ENCODE data around the gene GPAT3.
"Not testable (repeated sequence)": the region's sequence is repeated elsewhere in the genome, so short reads cannot be mapped to it uniquely, and the experiment has no call there.

The GPAT3 gene

GRCh38 chr4:83604321-83604720, 68.4 kb downstream of the GPAT3 start:
- DNase-seq (ENCODE audit: low spot score) = no peak

DNA sequence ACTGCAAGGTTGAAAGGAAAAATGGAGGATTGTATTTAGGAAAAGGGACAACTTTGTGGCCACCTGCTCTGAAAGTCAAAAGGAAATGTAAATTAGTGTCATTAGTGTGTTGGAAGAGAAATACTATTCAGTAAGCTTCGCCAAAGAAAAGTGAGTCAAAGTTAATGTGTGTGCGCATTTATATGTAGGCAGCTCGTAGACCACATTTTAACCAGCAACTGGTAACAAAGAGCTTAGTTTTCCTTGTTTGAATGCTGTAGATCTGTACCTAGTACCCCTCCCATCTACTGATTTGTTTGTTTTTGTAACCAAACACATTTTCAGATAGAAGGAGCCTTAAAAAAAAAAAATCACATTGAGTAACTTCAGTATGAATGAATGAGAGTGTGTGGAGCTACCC, 69.3 kb downstream of the GPAT3 start:
- DNase-seq (ENCODE audit: low spot score) = no peak

DNA sequence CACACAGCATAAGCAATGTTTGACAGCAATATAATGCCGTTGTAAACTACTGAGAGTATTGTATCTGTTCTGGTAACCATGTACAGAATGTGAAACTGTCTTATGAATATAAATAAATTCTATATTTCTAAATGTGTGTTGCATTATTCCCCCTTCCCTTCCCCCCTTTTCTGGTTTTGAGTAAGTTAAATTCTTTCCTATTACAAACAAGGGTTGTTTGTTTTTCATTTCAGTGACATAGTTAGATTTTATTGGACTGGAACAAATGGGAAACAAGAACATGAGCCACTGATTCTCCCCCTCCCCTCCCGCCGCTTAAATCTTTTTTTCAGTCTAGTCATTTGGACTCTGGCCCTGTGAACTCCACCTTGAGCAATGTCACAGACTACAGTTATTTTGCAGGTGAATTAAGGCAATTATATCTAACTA, 69.8 kb downstream of the GPAT3 start:
- no peak for DNase-seq (ENCODE audit: low spot score)

GRCh38 chr4:83606460-83606859, 70.6 kb downstream of the GPAT3 start:
- no peak for DNase-seq (ENCODE audit: low spot score)

DNA sequence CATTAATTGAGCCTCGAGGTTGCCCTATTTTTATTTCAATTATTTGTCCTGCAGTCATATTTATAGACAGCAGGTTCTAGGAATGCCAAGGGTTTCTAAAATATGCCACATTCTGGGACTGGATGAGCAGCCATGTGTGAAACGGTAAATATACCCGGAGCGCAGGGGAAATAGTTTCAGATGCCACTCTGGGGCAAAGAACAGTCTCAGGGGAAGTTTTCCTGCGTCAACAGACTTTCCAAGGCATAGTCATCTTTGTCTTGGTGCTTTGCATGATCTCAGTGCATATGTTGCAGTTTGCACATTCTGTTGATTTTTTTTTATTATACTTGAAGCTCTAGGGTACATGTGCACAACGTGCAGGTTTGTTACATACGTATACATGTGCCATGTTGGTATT, 71.0 kb downstream of the GPAT3 start:
- DNase-seq (ENCODE audit: low spot score) = no peak

DNA sequence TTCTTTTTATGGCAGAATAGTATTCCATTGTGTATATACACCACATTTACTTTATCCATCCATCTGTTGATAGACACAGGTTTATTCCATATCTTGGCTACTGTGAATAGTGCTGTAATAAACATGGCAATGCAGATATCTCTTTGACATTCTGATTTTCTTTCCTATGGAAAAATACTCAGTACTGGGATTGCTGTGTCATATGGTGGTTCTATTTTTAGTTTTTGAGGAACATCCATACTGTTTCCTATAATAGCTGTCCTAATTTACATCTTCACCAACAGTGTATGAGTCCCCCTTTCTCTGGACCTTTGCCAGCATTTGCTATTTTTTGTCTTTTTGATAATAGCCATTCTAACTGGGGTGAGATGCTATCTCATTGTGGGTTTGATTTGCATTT, 73.5 kb downstream of the GPAT3 start:
- no peak for DNase-seq (ENCODE audit: low spot score)

- DNase-seq (ENCODE audit: low spot score) = no peak
Observed at GRCh38 chr4:83610729-83611128, 74.8 kb downstream of the GPAT3 start.

GRCh38 chr4:83613023-83613422, 77.1 kb downstream of the GPAT3 start:
- DNase-seq (ENCODE audit: low spot score) = no peak

DNA sequence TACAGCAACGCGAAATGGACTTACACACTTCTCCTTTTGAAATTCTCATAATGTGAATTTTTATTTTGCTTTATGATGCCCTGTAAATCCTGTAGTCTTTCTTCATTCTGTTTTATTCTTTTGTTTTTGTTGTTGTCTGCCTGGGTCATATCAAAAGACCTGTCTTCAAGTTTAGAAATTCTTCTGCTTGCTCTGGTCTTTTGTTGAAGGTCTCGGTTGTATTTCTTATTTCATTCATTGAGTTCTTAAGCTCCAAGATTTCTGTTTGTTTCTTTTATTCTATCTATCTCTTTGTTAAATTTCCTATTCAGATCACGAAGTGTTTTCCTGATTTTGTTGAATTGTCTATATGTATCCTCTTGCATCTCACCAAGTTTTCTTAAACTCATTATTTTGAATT, 78.1 kb downstream of the GPAT3 start:
- DNase-seq (ENCODE audit: low spot score) = no peak

GRCh38 chr4:83616252-83616651, 80.3 kb downstream of the GPAT3 start:
- no peak for DNase-seq (ENCODE audit: low spot score)

DNA sequence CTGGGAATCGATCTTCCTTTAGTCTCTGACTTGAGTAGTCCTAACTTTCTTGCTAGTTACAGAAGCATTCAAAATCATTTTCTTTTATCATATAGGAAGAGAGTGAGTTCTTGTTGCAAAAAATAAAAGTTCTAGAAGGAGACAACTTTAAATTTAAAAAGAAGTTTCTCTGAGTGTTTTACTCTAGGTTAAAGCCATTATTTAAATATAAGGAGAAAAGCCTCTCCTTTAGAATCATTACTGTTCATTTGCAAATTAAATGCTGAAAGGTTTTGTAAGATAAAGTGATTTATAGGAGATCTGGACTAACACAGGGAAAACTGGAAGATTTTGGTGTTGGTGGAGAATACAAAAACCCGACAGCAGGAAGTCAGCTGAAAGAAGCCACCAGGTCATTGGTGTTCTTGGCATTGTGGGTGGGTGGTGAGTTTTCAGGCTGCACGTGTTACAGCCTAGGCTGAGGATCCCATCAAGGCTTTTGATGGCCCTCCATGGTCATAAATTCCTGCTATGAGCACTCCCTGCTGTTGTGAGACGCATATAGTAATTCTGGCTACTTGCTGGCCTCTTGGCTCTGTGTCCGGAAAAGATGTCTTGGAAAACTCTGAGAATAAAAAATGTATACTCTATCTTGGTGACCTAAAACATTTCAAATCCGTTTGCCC, 81.6 kb downstream of the GPAT3 start:
- no peak for DNase-seq (ENCODE audit: low spot score)

- peak; percentile 77 for DNase-seq (ENCODE audit: low spot score)
Observed at GRCh38 chr4:83618431-83618830, 82.5 kb downstream of the GPAT3 start.

DNA sequence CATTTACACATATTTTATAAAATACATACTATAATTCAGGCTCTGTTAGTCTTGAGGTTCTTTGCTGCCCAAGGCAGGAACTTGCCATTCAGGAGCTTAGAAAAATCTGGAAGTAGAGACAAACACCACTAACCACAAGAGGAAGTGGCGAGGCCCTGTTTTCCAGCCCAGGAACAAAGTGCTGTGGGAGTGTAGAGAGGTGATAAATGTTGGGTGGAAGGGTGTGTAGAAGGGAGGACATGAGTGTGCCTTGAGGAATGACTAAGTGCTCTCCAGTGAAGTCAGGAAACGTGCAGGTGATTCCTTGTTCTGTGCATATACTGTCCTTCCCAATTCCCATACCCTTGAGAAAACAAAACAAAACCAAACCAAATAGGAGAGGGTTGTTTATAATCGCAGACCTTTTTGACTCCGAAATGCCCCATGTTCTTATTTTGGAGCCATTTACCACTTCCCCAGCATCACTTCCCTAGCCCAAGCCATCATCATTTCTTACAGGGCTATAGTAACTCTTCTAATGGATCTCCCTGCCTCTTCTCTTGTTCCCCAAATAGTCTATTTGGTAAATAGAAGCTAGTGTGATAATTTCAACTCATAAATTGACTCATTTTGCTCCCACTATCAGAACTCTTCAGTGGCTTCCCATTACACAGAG, 83.2 kb downstream of the GPAT3 start:
- DNase-seq (ENCODE audit: low spot score) = no peak

- DNase-seq (ENCODE audit: low spot score) = not testable (repeated sequence)
Observed at GRCh38 chr4:83622127-83622526, 86.2 kb downstream of the GPAT3 start.

DNA sequence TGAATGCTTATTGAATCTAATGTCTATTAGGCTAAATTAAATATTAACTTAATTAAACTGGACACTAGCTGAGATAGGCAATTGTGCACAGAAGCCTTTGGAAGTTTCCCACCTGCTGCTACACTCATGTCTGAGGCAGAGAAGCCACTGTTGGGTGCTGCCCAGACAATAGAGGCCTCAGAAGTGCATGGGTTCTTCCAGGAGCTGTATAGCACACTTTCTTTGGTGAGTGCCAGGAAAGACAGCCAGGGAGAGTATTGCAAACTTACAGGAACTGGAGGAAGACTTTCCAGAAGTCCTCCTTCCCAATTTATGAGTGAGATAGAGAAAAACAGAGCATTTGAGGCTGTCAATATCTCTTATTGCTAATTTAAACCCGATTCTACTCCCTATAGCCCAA, 89.9 kb downstream of the GPAT3 start:
- no peak for DNase-seq (ENCODE audit: low spot score)

DNA sequence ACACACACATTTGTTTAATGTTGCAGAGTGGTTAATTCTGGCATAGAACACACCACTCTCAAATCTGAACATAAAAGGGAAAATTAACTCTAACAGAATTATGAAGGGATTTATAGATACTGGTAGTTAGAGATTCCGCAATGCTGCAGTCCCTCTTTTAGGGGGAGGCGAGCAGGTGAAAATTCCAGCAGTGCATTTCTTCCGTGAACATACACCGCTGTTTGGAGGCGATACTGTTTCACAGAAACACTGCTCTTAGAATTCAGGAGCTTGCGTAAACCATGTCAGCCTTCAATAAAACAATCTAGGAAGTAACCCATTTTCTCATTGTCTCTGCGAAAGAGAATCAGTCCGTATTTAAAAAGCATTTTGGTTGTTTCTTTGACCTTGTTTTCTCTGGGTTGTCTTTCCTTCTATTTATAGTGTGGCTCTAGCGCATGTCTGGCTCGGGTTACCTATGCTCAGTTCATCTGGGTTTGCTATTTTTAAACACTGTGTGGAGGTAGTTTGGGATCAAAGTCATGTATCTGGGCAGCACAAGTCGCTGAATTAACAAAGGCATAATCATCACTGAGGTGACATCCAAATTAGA, 90.4 kb downstream of the GPAT3 start:
- no peak for DNase-seq (ENCODE audit: low spot score)

DNA sequence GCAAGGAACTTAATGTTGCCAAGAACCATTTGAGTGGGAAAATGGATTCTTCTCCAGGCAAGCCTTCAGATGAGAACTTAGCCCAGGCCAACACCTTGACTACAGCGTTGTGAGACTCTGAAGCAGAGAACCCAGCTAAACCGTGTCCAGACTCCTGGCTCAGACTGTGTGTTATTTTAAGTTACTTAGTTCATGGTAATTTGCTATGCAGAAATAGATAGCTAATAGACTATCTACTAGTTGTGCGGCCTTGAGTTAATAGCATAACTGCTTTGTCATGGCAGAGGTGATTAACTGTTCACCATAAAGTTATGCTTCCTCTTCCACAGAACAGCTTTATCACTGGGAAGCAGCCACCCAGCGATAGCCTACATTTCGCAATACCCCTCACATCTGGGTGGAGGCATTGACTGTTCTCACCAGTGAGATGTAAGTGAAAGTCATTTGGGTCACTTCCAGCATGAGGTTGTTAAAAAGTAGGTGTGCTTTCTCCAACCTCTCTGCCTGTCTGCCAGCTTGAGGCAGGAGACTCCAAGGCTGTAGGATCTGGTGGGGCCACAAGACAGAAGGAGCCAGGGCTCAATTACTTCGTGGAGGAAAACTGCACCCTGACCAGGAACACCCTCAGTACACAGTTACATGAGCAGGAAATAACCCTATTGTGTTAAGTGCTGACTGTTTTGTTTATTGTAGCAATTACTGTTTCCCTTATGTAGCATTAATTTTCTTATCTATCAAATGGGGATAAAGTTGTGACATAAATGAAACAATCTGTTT, 94.2 kb downstream of the GPAT3 start:
- peak; percentile 40 for DNase-seq (ENCODE audit: low spot score)

- DNase-seq (ENCODE audit: low spot score) = no peak
Observed at GRCh38 chr4:83631066-83631465, 95.2 kb downstream of the GPAT3 start.

DNA sequence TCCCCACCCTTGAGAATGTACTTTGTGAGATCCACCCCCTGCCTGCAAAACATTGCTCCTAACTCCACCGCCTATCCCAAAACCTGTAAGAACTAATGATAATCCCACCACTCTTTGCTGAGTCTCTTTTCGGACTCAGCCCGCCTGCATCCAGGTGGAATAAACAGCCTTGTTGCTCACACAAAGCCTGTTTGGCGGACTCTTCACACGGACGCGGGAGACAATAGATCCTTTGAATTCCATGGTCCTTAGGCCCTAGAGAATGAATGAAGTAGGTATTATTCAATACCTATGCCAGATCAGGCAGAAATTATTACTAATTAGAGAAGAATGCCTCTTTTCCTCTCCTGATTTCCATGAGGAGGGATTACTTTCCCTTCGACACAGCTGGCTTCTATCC, 101.0 kb downstream of the GPAT3 start:
- no peak for DNase-seq (ENCODE audit: low spot score)

- peak; percentile 59 for DNase-seq (ENCODE audit: low spot score)
Observed at GRCh38 chr4:83639849-83640493, 104.1 kb downstream of the GPAT3 start.

GRCh38 chr4:83643036-83643435, 107.1 kb downstream of the GPAT3 start:
- DNase-seq (ENCODE audit: low spot score) = no peak
